SU-DHL-6 (cell line): ENCODE results near the gene SLC8A1.

Experiments used
- H2AFZ ChIP-seq: fragments of 200-600 bp; sonication (generic); 2 replicates; pipeline ENCODE4 v1.6.1; 2014; ENCODE audit warnings: low read depth, mild to moderate bottlenecking, moderate library complexity, mixed read lengths, antibody characterized with exemption, low read length; ENCODE audit not compliant: severe bottlenecking
- H3F3A ChIP-seq: fragments of 200-600 bp; shearing (Covaris generic); 2 replicates; pipeline ENCODE4 v1.6.0; 2016; ENCODE audit warnings: antibody characterized with exemption, mild to moderate bottlenecking; ENCODE audit not compliant: insufficient read depth
- H3K27ac ChIP-seq: fragments of 200-600 bp; sonication (generic); 2 replicates; pipeline ENCODE4 v1.5.1; 2016; ENCODE audit warnings: low read depth, mild to moderate bottlenecking, low read length, moderate library complexity, mixed read lengths
- H3K27me3 ChIP-seq: fragments of 200-600 bp; sonication (generic), shearing (Covaris generic); 2 replicates; pipeline ENCODE4 v1.6.0; 2014; ENCODE audit warnings: mild to moderate bottlenecking, low read length
- H3K36me3 ChIP-seq: fragments of 200-600 bp; sonication (generic); 2 replicates; pipeline ENCODE4 v1.6.1; 2014; ENCODE audit warnings: mild to moderate bottlenecking, low read length, mixed read lengths
- H3K4me2 ChIP-seq: fragments of 300-600, 200-600 bp; shearing (Covaris generic), sonication (generic); 2 replicates; pipeline ENCODE4 v1.6.0; 2014; ENCODE audit warnings: low read length, low read depth, mild to moderate bottlenecking; ENCODE audit not compliant: poor library complexity, severe bottlenecking
- H3K4me3 ChIP-seq: fragments of 200-600 bp; sonication (generic); 2 replicates; pipeline ENCODE4 v1.5.1; 2014; ENCODE audit warnings: antibody characterized with exemption, low read length, mild to moderate bottlenecking, mixed read lengths; ENCODE audit not compliant: insufficient read depth, poor library complexity, severe bottlenecking
- H3K79me2 ChIP-seq: fragments of 200-600 bp; sonication (generic); 2 replicates; pipeline ENCODE4 v1.6.1; 2014; ENCODE audit warnings: mild to moderate bottlenecking, low read length, moderate library complexity; ENCODE audit not compliant: insufficient read depth
- H3K9ac ChIP-seq: fragments of 200-600 bp; sonication (generic); 2 replicates; pipeline ENCODE4 v1.7.0; 2014; ENCODE audit warnings: mild to moderate bottlenecking, low read length
- H3K9me2 ChIP-seq: fragments of 200-600 bp; sonication (generic); replicated peaks from 2 replicates; pipeline ENCODE4 v1.6.1; 2014; ENCODE audit warnings: low read length; ENCODE audit not compliant: insufficient read depth
- H3K9me3 ChIP-seq: fragments of 200-600 bp; sonication (generic); 2 replicates; pipeline ENCODE4 v1.6.1; 2014; ENCODE audit warnings: low read length, mixed read lengths; ENCODE audit not compliant: insufficient read depth
- H4K20me1 ChIP-seq: fragments of 200-600 bp; sonication (generic); 2 replicates; pipeline ENCODE4 v1.6.1; 2014; ENCODE audit warnings: low read depth, mild to moderate bottlenecking, antibody characterized with exemption, low read length, moderate library complexity, mixed read lengths
- EZH2phosphoT487 ChIP-seq: fragments of 200-600 bp; sonication (generic), shearing (Covaris generic); conservative IDR thresholded peaks from 2 replicates; pipeline ENCODE4 v1.6.1; 2018; ENCODE audit warnings: mild to moderate bottlenecking, antibody characterized with exemption, low read length, moderate library complexity, mixed read lengths
- TF ChIP-seq, protein P1 (sequence below): fragments of 200-600 bp; sonication (generic); IDR thresholded peaks from one replicate; pipeline ENCODE4 v1.5.1; 2017; ENCODE audit warnings: antibody characterized with exemption, mild to moderate bottlenecking, low read length, moderate library complexity; ENCODE audit not compliant: insufficient read depth, poor library complexity, severe bottlenecking

The SLC8A1 gene

GRCh38 chr2:40341198-40341597, 110.7 kb downstream of the SLC8A1 start:
- no peaks in the 10 kb centered on the region for H3K36me3 ChIP-seq
- no peaks in the 10 kb centered on the region for H4K20me1 ChIP-seq
- no peaks in the 10 kb centered on the region for H3F3A ChIP-seq
- TF ChIP-seq EZH2phosphoT487: no peak
- TF ChIP-seq, protein P1, sequence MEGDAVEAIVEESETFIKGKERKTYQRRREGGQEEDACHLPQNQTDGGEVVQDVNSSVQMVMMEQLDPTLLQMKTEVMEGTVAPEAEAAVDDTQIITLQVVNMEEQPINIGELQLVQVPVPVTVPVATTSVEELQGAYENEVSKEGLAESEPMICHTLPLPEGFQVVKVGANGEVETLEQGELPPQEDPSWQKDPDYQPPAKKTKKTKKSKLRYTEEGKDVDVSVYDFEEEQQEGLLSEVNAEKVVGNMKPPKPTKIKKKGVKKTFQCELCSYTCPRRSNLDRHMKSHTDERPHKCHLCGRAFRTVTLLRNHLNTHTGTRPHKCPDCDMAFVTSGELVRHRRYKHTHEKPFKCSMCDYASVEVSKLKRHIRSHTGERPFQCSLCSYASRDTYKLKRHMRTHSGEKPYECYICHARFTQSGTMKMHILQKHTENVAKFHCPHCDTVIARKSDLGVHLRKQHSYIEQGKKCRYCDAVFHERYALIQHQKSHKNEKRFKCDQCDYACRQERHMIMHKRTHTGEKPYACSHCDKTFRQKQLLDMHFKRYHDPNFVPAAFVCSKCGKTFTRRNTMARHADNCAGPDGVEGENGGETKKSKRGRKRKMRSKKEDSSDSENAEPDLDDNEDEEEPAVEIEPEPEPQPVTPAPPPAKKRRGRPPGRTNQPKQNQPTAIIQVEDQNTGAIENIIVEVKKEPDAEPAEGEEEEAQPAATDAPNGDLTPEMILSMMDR: no peak
- H2AFZ ChIP-seq: no peak overlapping the region
- H3K9me2 ChIP-seq: no peaks in the 10 kb centered on the region
- H3K4me2 ChIP-seq: no peak overlapping the region
- H3K79me2 ChIP-seq: no peaks in the 10 kb centered on the region
- no peak overlapping the region for H3K4me3 ChIP-seq
- H3K9me3 ChIP-seq: no peaks in the 10 kb centered on the region
- H3K27ac ChIP-seq: no peak overlapping the region
- no peak overlapping the region for H3K9ac ChIP-seq
- no peaks in the 10 kb centered on the region for H3K27me3 ChIP-seq

DNA sequence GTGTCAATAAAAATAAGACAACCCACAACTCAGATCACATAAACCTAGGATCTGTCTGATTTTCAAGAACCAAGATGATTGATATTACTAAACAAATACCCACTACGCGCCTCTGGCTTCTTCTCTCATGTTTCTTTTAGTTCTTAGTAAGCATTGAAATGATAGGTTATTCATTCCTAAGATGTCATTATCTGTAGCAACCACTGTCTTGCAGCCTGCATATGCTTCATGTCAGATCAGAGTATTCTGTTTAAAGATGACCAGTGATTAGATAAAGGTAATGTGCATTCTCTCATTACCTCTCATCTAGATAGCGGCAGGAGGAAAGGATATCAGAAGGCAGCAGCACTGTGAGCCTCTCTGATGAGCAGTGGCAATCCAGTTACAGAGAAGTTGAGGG, 112.9 kb downstream of the SLC8A1 start:
- TF ChIP-seq EZH2phosphoT487: no peak
- TF ChIP-seq, protein P1: no peak

DNA sequence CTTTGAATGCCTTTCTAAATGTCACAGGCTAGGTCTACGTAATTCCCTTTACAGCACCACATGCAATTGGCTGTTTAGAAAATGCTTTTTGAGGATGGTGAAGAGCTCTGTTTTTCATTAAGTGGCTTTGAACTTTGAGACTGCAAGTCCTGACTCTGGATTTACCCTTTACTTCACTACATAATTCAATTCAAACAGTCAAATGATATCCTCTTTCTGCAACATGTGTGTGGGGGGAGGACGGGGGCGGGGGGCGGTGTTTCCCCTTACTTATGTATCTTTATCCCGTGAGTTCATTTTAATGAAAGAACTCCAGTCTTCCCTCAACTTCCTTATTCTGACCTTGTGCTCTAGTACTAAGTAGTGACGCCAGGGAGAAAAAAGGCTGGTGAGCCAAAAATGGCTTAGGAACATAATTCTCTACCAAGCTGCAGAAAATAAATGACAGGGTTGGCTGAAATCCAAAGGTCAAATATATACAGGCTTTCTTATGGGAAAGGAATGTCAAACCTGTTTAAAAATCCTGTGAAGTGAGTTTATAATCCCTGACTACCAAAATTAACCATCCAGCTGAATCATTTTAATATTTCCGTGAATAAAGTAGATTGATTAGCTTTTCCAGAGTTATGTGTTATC, 119.6 kb downstream of the SLC8A1 start:
- Histone ChIP-seq H2AFZ (no peak overlapping the region), H3K36me3 (no peaks in the 10 kb centered on the region), H3K9me2 (no peaks in the 10 kb centered on the region), H3K4me2 (no peak overlapping the region), H3K27ac (no peak overlapping the region), H3K4me3 (no peak overlapping the region), H3K79me2 (no peaks in the 10 kb centered on the region), H3K9me3 (no peaks in the 10 kb centered on the region), H3F3A (no peaks in the 10 kb centered on the region), H4K20me1 (no peaks in the 10 kb centered on the region), H3K9ac (no peak overlapping the region), H3K27me3 (no peaks in the 10 kb centered on the region)
- TF ChIP-seq, protein P1: no peak
- no peak for TF ChIP-seq EZH2phosphoT487

More for the DNA sequence above, 112.9 kb downstream of the SLC8A1 start:
- Histone ChIP-seq H3K9me3 (no peaks in the 10 kb centered on the region), H3K9ac (no peak overlapping the region), H3K4me3 (no peak overlapping the region), H3F3A (no peaks in the 10 kb centered on the region), H3K9me2 (no peaks in the 10 kb centered on the region), H3K79me2 (no peaks in the 10 kb centered on the region), H2AFZ (no peak overlapping the region), H3K27ac (no peak overlapping the region), H3K4me2 (no peak overlapping the region), H3K36me3 (no peaks in the 10 kb centered on the region), H4K20me1 (no peaks in the 10 kb centered on the region), H3K27me3 (no peaks in the 10 kb centered on the region)
